ENCODE data around the gene USP4. TPM values are rescaled to one million over a fixed set of nuclear protein-coding genes. Genes with fewer than 3 reads are reported as not detected.

The USP4 gene
- total RNA-seq (ENCODE audit: low replicate concordance): 23.0 and 28.9 TPM in 2 replicates

GRCh38 chr3:49339941-49340800 lies at the start of gene USP4:
Gene USP4 (minus strand): TSS chr3:49340053. CDS start chr3:49340024, 29 bp downstream.
- peak; percentile 83 for DNase-seq (ENCODE audit: low read depth)
- peak; percentile 54 for TF ChIP-seq CTCF (IDR thresholded peaks at IDR 0.05; ENCODE audit: insufficient read depth, low read length)
- H3K4me3 ChIP-seq (ENCODE audit: low read depth, low read length): peak within 1 kb of the TSS; percentile 90

- no peak for DNase-seq (ENCODE audit: low read depth)
- TF ChIP-seq CTCF (IDR thresholded peaks at IDR 0.05; ENCODE audit: insufficient read depth, low read length): no peak
- H3K4me3 ChIP-seq (ENCODE audit: low read depth, low read length): no peak overlapping the region
Observed at GRCh38 chr3:49389297-49389696, 49.4 kb upstream of the USP4 start.

- no peak for DNase-seq (ENCODE audit: low read depth)
- no peak for TF ChIP-seq CTCF (IDR thresholded peaks at IDR 0.05; ENCODE audit: insufficient read depth, low read length)
- H3K4me3 ChIP-seq (ENCODE audit: low read depth, low read length): no peak overlapping the region
Observed at GRCh38 chr3:49388289-49388820, 48.5 kb upstream of the USP4 start.

- no peak for TF ChIP-seq CTCF (IDR thresholded peaks at IDR 0.05; ENCODE audit: insufficient read depth, low read length)
- no peak overlapping the region for H3K4me3 ChIP-seq (ENCODE audit: low read depth, low read length)
- no peak for DNase-seq (ENCODE audit: low read depth)
Observed at GRCh38 chr3:49387721-49388120, 47.9 kb upstream of the USP4 start.

GRCh38 chr3:49386056-49386756 lies 46.4 kb upstream of the USP4 start:
- TF ChIP-seq CTCF (IDR thresholded peaks at IDR 0.05; ENCODE audit: insufficient read depth, low read length): no peak
- no peak overlapping the region for H3K4me3 ChIP-seq (ENCODE audit: low read depth, low read length)

GRCh38 chr3:49385617-49386016 lies 45.8 kb upstream of the USP4 start:
- no peak for TF ChIP-seq CTCF (IDR thresholded peaks at IDR 0.05; ENCODE audit: insufficient read depth, low read length)
- no peak for DNase-seq (ENCODE audit: low read depth)
- H3K4me3 ChIP-seq (ENCODE audit: low read depth, low read length): no peak overlapping the region

More at GRCh38 chr3:49386056-49386756, 46.4 kb upstream of the USP4 start:
- DNase-seq (ENCODE audit: low read depth): no peak

Data from fibroblast of the aortic adventitia (primary cell).